HG03066 (cell line): ENCODE results near the gene HTR4.

Experiments used
- ATAC-seq: cut with Tn5 transposase; IDR thresholded peaks from one replicate; pipeline ENCODE4 v1.9.1; 2021; ENCODE audit warnings: low read depth; ENCODE audit not compliant: unreplicated experiment

The HTR4 gene

GRCh38 chr5:148620091-148620490 lies 34.2 kb downstream of the HTR4 start:
- ATAC-seq = no peak

DNA sequence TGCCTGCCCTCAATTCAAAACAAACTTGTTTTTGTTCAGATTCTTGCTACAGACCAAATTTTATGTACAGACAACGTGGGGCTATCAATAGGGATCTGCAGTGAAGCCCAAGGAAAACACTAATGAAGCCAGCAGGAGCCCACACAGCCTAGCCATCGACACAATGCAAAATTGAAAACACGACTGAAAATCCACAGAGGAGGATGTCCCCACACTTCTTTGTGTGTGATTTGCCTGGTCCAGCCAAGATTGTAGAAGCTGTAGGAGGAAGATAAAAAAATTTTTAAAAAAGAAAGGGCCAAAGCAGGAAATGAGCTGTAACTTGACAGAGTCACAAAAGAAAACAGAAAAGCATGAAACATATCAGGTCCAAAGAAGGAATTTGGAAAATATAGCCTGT lies 34.8 kb downstream of the HTR4 start:
- no peak for ATAC-seq

DNA sequence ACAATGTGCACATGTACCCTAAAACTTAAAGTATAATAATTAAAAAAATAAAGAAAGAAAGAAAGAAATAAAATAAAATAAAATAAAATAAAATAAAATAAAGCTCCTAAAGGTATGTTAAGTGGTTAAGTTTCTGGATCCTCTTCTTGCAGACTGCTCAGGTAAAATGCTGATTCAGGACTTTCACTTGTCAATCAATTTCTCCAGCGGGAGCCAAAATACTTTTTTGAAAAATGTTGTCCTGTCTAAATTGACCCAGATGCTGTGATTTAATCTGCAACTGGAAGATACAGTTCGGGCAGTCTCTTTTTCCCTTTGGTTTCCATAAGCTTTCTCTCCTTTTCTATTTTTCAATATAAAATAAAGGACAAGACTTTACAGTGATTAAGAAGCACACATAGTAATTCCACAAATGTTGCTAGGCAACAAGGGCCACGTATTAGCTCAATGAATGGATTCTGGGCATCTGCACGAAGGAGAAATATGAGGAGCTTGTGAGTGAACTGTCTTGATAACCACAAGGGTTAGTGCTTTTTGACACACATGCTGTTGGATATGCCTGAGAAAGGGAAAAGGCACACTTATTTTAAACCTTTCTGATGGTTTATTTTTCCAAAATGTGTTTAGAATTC lies 38.6 kb downstream of the HTR4 start:
- no peak for ATAC-seq

DNA sequence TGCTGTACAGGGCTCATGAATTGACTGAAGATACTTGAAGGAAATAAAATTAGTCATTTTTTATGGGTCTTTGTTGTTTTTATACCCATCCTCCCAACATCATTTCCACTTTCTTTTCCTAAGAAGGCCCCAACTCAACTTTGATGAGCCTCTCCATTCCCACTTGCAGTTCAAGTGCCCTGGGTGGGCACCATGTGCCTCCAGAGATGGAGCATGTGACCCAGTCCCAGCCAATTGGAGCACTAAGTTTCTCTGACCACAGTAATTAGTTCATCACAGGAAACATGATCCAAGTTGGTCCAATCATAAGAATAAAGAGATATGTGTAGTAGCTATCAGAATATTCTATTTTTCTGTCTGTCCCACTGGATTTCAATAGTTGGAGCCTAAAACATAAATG lies 46.9 kb downstream of the HTR4 start:
- ATAC-seq = no peak

DNA sequence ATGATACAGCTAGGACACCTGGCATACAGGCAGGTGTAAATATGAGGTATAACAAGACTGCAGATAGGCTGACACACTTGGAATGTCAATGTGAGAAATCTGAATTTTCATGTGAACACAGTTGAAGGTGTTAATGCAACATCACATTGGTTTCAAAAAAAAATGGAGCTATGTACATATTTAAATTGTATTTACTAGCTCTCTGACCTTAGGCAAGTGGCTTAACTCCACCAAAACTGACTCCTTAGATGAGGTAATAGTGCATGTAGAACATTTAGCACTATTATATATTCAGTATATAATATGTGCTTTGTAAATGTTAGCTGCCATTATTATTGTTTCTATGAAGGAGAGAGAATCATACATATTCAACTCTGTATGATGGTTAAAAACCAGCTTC lies 48.0 kb downstream of the HTR4 start:
- ATAC-seq = no peak

DNA sequence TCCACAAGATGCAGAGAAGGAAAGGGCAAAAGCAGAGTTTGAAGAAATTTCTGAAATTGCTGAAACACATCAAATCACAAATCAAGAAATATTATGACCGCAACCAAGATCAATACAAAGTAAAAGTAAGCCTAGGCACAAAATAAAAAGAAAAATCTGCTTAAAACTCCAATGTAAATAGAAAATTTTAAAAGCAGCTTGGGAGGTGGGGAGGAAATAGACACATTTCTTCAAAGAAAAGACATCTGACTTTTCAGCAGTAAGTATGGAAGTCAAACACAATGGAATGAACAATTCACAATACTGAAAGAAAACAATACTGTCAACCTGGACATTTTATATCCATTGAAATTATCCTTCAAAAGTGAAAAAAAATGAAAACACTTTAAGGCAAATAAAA lies 55.1 kb downstream of the HTR4 start:
- ATAC-seq = no peak

DNA sequence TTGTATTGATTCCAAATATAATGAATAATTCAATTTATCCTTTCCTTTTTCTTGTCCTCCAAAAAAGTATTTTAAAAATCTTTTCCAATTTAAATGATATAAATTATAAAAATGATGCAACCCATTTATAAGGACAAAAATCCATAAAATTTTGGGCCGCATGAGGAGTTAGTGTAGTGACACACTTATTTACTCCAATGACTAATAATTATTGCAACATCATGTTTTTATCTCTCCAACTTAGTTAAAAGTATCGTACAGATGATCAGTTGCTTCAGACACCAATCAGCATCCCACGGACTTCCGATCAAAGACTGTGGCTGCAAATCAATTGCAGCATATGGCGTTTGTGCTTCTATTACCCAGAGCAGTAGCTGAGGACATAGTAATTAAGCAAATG lies 58.6 kb downstream of the HTR4 start:
- ATAC-seq = no peak

DNA sequence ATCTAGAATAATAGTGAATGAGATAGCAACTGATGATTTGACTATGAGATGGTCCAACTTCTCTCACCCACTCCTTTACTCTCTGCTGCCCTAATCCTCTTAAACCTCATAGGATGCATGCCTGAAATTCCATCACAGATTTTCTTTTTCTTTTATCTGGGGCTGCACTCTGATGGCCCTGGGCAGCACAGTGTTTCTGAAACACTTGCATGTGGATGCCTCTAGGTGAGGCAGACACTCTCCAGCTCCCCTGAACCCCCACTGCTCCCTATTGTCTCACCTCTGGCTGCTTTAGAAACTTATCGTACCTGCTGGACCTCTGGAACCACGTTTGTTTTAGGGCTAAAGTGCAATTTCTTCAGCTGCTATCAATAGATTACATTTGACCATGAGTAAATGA lies 67.5 kb downstream of the HTR4 start:
- no peak for ATAC-seq

DNA sequence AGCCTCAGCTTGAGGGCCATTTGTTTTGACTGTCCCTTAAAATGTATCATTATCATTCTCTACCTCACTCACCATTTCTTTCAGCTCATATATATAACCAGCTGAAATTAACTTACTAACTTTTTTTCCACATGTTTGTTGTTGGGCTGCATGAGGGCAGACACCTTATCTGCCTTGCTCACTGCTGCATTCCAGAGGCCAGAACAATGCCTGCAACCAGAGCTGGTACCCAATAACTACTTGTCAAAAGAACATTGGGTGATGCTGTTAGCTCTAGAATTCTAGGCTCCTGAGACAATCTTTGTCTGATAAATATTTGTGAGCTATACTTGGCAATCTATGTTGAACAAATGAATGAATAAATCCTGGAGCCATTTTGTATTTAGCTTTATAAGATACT lies 68.3 kb downstream of the HTR4 start:
- no peak for ATAC-seq

DNA sequence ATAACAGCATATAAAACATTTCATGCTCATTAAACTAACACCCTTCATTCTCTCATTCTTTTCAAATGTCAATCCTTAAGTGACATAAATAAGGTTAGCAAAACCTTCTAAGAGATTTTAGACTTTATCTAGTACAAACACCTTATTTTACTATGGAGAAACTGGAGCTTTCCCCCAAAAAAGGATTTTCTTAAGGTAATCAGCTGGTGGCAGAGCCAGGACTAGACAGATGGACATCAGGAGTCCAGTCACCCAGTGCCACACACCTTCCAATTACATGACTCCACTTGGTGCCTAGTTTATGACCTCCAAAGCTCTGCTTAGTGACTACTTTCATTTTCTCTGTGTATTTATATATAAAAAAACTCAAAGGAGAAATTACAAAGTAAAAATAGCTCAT lies 70.2 kb downstream of the HTR4 start:
- no peak for ATAC-seq

GRCh38 chr5:148583421-148583965 lies 70.8 kb downstream of the HTR4 start:
- ATAC-seq = no peak

DNA sequence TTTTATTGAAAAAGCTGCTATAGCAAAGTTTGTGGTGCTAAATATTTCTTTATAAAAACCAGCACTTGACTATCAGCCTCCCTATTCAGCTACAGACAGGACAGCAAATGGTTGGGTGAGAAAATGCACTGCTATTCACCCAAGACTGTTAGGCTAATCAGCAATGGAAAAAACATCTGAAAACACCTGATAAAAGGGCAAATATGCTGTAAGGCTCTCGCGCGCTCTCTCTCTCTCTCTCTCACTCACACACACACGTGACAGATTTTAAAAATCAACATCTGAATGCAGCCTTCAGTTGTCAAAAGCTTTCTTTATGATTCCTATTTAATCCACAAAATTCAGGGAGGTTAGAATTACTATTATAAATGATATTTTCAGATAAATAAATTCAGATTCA lies 80.2 kb downstream of the HTR4 start:
- no peak for ATAC-seq

DNA sequence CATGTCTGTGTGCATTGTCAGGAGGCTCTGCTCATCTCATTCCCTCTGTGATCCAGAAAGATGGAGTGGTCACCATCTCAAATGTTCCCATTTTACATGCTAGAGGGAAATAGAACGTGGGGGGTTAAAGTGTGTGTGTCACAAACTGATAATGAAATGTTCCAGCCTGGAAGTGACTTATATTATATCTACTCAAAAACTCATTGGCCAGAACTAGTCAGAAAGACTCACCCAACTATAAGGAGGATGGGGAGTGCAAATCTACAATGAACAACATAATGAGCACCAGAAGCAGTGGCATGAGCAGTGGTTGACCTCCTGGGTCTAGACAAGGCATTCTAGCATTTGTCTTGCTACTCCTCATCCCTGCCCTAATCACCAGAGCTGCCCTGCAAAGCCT lies 81.0 kb downstream of the HTR4 start:
- no peak for ATAC-seq

GRCh38 chr5:148569948-148570347 lies 84.4 kb downstream of the HTR4 start:
- no peak for ATAC-seq

DNA sequence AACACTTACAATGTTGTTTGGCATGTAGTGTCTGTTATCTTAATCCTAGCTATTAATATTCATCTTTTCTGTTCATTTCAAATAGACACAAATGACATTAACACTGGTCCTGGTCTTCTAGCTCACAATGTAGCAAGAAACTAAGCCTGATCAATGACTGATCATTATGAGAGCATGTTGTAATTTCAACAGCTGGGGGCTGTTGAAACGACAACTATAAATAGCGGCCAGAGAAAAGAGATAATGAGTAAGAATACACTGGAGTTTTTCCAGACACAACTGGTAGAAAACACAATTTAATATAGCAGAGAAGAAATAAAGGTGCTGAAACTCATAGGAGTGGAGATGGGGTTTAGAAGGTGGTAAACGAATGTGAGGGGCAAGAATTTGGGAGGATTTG lies 89.2 kb downstream of the HTR4 start:
- no peak for ATAC-seq

DNA sequence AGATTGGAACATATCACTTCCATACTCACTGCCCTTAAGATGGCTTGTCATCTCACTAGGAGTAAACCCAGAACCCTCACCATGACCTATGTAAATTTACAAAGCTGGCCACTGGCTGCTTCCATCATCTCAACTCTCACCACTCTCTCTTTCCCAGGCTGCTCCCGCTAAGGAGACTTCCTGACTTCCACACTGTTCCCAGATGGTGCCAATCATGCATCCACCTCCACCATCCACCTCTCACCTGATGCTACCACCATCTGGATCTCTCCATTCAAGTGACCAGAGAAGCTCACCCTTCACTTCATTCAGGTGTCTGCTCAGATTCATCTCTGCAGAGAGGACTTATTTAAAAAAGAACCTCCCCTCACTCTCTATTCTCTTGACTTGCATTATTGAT lies 91.3 kb downstream of the HTR4 start:
- no peak for ATAC-seq

DNA sequence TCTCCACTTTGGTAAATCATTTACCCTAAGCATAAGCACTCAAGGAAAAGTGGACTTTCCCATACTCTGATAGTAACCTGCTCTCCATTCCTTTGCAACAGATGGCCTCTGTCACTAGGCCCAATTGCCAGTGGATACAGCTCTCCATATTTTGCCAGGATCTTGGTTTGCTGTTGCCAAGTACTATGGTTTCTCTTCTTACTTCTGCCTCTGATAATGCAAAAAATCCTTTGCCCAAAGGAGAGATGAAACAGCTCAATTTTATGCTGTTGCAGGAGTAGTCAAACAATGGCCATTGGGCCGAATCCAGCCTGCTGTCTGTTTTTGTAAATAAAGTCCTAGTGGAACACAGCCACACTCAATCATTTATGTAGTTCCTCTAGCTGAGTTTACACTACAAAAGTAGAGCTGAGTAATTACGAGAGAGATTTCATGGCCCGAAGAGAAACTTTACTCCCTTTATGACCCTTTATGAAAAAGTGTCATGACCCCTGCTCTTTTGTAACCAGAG lies 92.5 kb downstream of the HTR4 start:
- no peak for ATAC-seq

- ATAC-seq = no peak
Observed at GRCh38 chr5:148559461-148559860, 94.9 kb downstream of the HTR4 start.

- ATAC-seq = no peak
Observed at GRCh38 chr5:148558892-148559291, 95.4 kb downstream of the HTR4 start.

DNA sequence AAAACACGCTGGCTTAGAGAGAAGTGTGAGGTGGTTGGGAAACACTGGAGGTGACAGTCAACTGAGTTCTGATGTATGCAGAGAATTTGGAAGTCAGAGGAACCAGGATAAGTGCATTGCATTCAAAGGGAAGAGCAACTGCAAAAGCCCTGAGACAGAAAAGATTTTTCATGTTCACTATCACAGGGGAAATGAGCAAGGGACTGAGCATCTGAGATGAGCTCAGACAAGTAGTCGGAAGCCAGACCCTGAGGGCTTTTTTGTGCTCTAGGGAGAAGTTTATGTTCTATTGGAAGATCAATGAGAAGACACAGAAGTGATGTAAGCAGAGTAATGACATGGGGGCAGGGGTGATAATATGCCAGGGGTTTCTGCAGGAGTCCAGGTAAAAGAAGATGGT lies 97.5 kb downstream of the HTR4 start:
- no peak for ATAC-seq

DNA sequence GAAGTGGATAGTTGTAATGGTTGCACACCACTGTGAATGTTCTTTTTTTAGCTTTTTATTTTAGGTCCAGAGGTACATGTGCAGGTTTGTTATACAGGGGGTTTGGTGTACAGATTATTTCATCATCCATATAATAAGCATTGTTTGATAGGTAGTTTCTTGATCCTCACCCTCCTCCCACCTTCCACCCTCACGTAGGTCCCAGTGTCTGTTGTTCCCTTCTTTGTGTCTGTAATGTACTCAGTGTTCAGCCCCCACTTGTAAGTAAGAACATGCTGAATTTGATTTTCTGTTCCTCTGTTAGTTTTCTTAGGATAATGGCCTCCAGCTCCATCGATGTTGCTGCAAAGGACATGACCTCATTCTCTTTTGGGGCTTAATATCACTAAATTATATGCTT lies 99.7 kb downstream of the HTR4 start:
- ATAC-seq = no peak

GRCh38 chr5:148543727-148544126 lies 110.6 kb downstream of the HTR4 start:
- ATAC-seq = no peak

- ATAC-seq = no peak
Observed at GRCh38 chr5:148542812-148543211, 111.5 kb downstream of the HTR4 start.
